Glomerular visceral epithelial cell (primary cell): ENCODE data around the gene ROR2.
A peak's percentile ranks its signal among the peaks of the same experiment; 100 is the strongest.

Experiments used
- DNase-seq: peaks from one replicate; pipeline ENCODE4 v3.0.0-alpha.2; 2016; ENCODE audit errors: extremely low spot score

The ROR2 gene

GRCh38 chr9:91841591-91841990 lies 108.4 kb downstream of the ROR2 start:
- no peak for DNase-seq

GRCh38 chr9:91840882-91841281 lies 109.1 kb downstream of the ROR2 start:
- DNase-seq: no peak

GRCh38 chr9:91840469-91840868 lies 109.6 kb downstream of the ROR2 start:
- no peak for DNase-seq

GRCh38 chr9:91839926-91840465 lies 110.0 kb downstream of the ROR2 start:
- no peak for DNase-seq

GRCh38 chr9:91837981-91838731 lies 111.9 kb downstream of the ROR2 start:
- DNase-seq: peak; percentile 33

GRCh38 chr9:91836515-91836914 lies 113.5 kb downstream of the ROR2 start:
- no peak for DNase-seq

GRCh38 chr9:91835632-91836031 lies 114.4 kb downstream of the ROR2 start:
- DNase-seq: no peak

- DNase-seq: no peak
Measured at GRCh38 chr9:91835216-91835615, 114.8 kb downstream of the ROR2 start.

- DNase-seq: no peak
Measured at GRCh38 chr9:91834740-91835139, 115.3 kb downstream of the ROR2 start.

- no peak for DNase-seq
Measured at GRCh38 chr9:91833878-91834255, 116.2 kb downstream of the ROR2 start.

GRCh38 chr9:91833096-91833877 lies 116.7 kb downstream of the ROR2 start:
- no peak for DNase-seq

GRCh38 chr9:91832322-91832721 lies 117.7 kb downstream of the ROR2 start:
- no peak for DNase-seq

- no peak for DNase-seq
Measured at GRCh38 chr9:91825866-91826265, 124.2 kb downstream of the ROR2 start.

- no peak for DNase-seq
Measured at GRCh38 chr9:91825422-91825821, 124.6 kb downstream of the ROR2 start.

GRCh38 chr9:91824601-91825305 lies 125.3 kb downstream of the ROR2 start:
- DNase-seq: no peak

GRCh38 chr9:91824151-91824550 lies 125.9 kb downstream of the ROR2 start:
- no peak for DNase-seq

GRCh38 chr9:91820949-91821880 lies 128.8 kb downstream of the ROR2 start:
- no peak for DNase-seq

- no peak for DNase-seq
Measured at GRCh38 chr9:91820126-91820750, 129.8 kb downstream of the ROR2 start.

GRCh38 chr9:91818647-91819403 lies 131.2 kb downstream of the ROR2 start:
- no peak for DNase-seq

GRCh38 chr9:91818225-91818585 lies 131.8 kb downstream of the ROR2 start:
- DNase-seq: no peak
